Stimulated activated CD4-positive, alpha-beta T cell treated with anti-CD3 and anti-CD28 coated beads, Interleukin-2, amount 100 ng/mL, for 4 hours (primary cell): ENCODE measurements around the gene ARID5B.

ENCODE experiments used
- DNase-seq: peaks from one replicate; pipeline ENCODE4 v3.0.0-alpha.2; 2020; ENCODE audit warnings: low read depth

ARID5B gene

GRCh38 chr10:61905837-61906561, 4.5 kb downstream of the ARID5B start:
- DNase-seq, result no peak

GRCh38 chr10:61906562-61906901, 5.0 kb downstream of the ARID5B start:
- DNase-seq, result no peak

GRCh38 chr10:61907011-61907410, 5.5 kb downstream of the ARID5B start:
- no peak for DNase-seq

GRCh38 chr10:61907587-61907986, 6.1 kb downstream of the ARID5B start:
- DNase-seq, result no peak

- no peak for DNase-seq
Measured at GRCh38 chr10:61910226-61910805, 8.8 kb downstream of the ARID5B start.

- DNase-seq, result no peak
Measured at GRCh38 chr10:61910894-61911293, 9.4 kb downstream of the ARID5B start.

- DNase-seq, result no peak
Measured at GRCh38 chr10:61911425-61911824, 9.9 kb downstream of the ARID5B start.

GRCh38 chr10:61912981-61913380, 11.5 kb downstream of the ARID5B start:
- no peak for DNase-seq

- DNase-seq, result no peak
Measured at GRCh38 chr10:61918140-61918539, 16.6 kb downstream of the ARID5B start.

GRCh38 chr10:61918989-61919388, 17.5 kb downstream of the ARID5B start:
- no peak for DNase-seq

- DNase-seq, result no peak
Measured at GRCh38 chr10:61919646-61920215, 18.2 kb downstream of the ARID5B start.

GRCh38 chr10:61921143-61921542, 19.6 kb downstream of the ARID5B start:
- DNase-seq, result no peak

- no peak for DNase-seq
Measured at GRCh38 chr10:61923210-61923949, 21.9 kb downstream of the ARID5B start.

GRCh38 chr10:61923950-61924274, 22.4 kb downstream of the ARID5B start:
- no peak for DNase-seq

GRCh38 chr10:61929555-61929954, 28.1 kb downstream of the ARID5B start:
- DNase-seq, result no peak

- DNase-seq, result no peak
Measured at GRCh38 chr10:61931620-61932332, 30.3 kb downstream of the ARID5B start.

- no peak for DNase-seq
Measured at GRCh38 chr10:61933859-61934555, 32.5 kb downstream of the ARID5B start.

GRCh38 chr10:61935077-61935476, 33.6 kb downstream of the ARID5B start:
- no peak for DNase-seq

GRCh38 chr10:61936770-61937169, 35.3 kb downstream of the ARID5B start:
- no peak for DNase-seq

GRCh38 chr10:61937631-61938351, 36.3 kb downstream of the ARID5B start:
- no peak for DNase-seq

- DNase-seq, result no peak
Measured at GRCh38 chr10:61939902-61940301, 38.4 kb downstream of the ARID5B start.
